Upper lobe of left lung (tissue), 6 donors: ENCODE measurements around the gene PSENEN. TPM values are rescaled to one million over a fixed set of nuclear protein-coding genes. Genes with fewer than 3 reads are reported as not detected.

Experiments used
- ATAC-seq, 2 donors: fragments of 200-7000 bp; cut with Tn5 transposase; one replicate each; pipeline ENCODE4 v1.9.1; 2022; ENCODE audit warnings: mild to moderate bottlenecking in 2 of 2, moderate library complexity in 2 of 2; ENCODE audit not compliant: low FRiP score in 2 of 2
- DNase-seq, 2 donors: peaks; one replicate each; pipeline ENCODE4 v3.0.0-alpha.2; 2019 to 2020
- H3K27ac ChIP-seq, 4 donors: fragments of 200-600 bp; sonication (generic); one replicate each; pipeline ENCODE4 v1.5.1; 2016 to 2019
- H3K27me3 ChIP-seq, 4 donors: fragments of 200-600 bp; sonication (generic); one replicate each; pipeline ENCODE4 v1.5.1; 2017 to 2019
- H3K36me3 ChIP-seq, 4 donors: fragments of 200-600 bp; sonication (generic); one replicate each; pipeline ENCODE4 v1.5.1; 2016 to 2019
- H3K4me1 ChIP-seq, 4 donors: fragments of 200-600 bp; sonication (generic); one replicate each; pipeline ENCODE4 v1.5.1; 2018 to 2019
- H3K4me3 ChIP-seq, 4 donors: fragments of 200-600 bp; sonication (generic); one replicate each; pipeline ENCODE4 v1.5.1; 2017 to 2019; ENCODE audit warnings: mild to moderate bottlenecking in 2 of 4, moderate library complexity in 1 of 4
- H3K9me3 ChIP-seq, 4 donors: fragments of 200-600 bp; sonication (generic); one replicate each; pipeline ENCODE4 v1.5.1; 2018 to 2019
- EP300 ChIP-seq, 4 donors: sonication (generic); formaldehyde crosslinking; IDR thresholded peaks; one replicate each; pipeline ENCODE4 v1.5.1; 2017; ENCODE audit warnings: antibody characterized with exemption in 4 of 4, control low read depth in 2 of 4
- POLR2A ChIP-seq, 4 donors: fragments of 450-650 bp; IDR thresholded peaks; one replicate each; pipeline ENCODE4 v1.5.1; 2016 to 2017; ENCODE audit warnings: antibody characterized with exemption in 4 of 4, mild to moderate bottlenecking in 2 of 4
- POLR2AphosphoS5 ChIP-seq, 2 donors: sonication (generic); formaldehyde crosslinking; IDR thresholded peaks; one replicate each; pipeline ENCODE4 v1.5.1; 2017; ENCODE audit warnings: antibody characterized with exemption in 2 of 2
- WGBS, 2 donors: methylation state at CpG; one replicate each; pipeline ENCODE4 v1.1.5; 2017 to 2018; 5-methylcytosine and 5-hydroxymethylcytosine counted together
- total RNA-seq, 6 donors: library from RNA; depleted of rRNA in 4 of 6; stranded (reverse); fragments of >200 nt in 4 of 6; gene quantifications; one replicate each; pipeline versions ENCODE4 v1.1.0 to v1.2.1, GENCODE V29; 2016 to 2021
- TF ChIP-seq, protein P1 (sequence below), 6 experiments: fragments of 450-650 bp in 4 of 6; fragments of 200-600 bp in 2 of 6; sonication (generic) in 2 of 6; IDR thresholded peaks; one replicate each; pipeline ENCODE4 v1.5.1; 2016 to 2019; ENCODE audit warnings: antibody characterized with exemption in 6 of 6
- donor health status: DM: no; HTN: no; CAD: no; lungs with moderate emphysema.
- donor health status: DM: no; HTN: yes; CAD: no; lungs with severe emphysema.

Gene PSENEN
- total RNA-seq, 6 donors from 2014 or later: 43.4 to 60.9 (median 54.5) TPM

DNA sequence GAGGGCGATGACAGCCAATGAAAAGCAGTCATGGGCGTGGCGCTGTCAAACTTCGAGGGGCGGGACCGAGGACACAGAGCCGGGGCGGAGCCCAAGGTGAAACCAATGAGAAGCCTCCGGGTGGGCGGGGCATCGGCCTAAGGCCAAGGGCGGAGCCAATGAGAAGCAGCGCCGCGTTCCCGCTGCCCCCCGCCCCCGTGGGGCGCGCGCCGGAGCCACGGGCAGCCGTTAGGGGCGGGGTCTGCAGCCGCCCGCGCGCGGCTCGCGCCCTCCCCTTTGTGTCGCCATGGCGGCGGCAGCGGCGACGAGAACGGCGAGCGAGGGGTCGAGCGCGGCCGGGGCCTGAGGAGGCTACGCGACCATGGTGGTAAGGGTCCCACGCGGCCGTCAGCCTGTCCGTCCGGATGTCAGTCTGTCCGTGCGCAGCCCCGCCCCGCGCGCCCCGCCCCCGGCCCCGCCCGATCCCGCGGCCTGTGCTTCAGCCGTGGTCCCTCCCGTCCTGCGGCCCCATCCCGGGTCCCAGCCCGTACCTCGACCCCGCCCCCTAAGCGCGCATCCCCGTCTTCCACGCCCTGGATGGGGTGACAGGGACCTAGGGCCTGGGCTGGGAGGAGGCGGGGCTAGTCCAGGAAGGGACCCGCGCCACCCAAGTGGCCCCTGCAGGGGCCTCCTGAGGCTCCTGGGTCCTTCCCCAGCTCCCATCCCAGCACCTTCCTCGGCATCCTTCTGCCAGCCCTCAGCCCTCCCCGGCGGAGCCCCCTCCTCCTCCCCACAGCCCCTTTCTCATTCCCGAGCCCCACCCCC lies 30.0 kb downstream of the PSENEN start, which contains the start of gene ARHGAP33:
TSS of gene ARHGAP33 (plus strand) at position 267 of the 804 bp plus-strand sequence. CDS start at position 362, 95 bp downstream.
- ATAC-seq (peak; percentile 98 to 99), DNase-seq (peak; percentile 99)
- Histone ChIP-seq H3K4me1 (peaks cover 10 to 20% (median 14%) of the 10 kb centered on the region in 4 donors), H3K27me3 (no peaks in the 10 kb centered on the region), H3K36me3 (peaks cover 0 to 13% (median 8%) of the 10 kb centered on the region in 4 donors), H3K4me3 (peak within 1 kb of the TSS; percentile 95 to 99 (median 96)), H3K27ac (peak within 1 kb of the TSS in 2 of 4 donors; percentile 55 to 78), H3K9me3 (no peaks in the 10 kb centered on the region)
- 1 to 2% methylated on average over 35 to 43 of the region's 82 CpGs for WGBS, 2 donors
- TF ChIP-seq, protein P1, sequence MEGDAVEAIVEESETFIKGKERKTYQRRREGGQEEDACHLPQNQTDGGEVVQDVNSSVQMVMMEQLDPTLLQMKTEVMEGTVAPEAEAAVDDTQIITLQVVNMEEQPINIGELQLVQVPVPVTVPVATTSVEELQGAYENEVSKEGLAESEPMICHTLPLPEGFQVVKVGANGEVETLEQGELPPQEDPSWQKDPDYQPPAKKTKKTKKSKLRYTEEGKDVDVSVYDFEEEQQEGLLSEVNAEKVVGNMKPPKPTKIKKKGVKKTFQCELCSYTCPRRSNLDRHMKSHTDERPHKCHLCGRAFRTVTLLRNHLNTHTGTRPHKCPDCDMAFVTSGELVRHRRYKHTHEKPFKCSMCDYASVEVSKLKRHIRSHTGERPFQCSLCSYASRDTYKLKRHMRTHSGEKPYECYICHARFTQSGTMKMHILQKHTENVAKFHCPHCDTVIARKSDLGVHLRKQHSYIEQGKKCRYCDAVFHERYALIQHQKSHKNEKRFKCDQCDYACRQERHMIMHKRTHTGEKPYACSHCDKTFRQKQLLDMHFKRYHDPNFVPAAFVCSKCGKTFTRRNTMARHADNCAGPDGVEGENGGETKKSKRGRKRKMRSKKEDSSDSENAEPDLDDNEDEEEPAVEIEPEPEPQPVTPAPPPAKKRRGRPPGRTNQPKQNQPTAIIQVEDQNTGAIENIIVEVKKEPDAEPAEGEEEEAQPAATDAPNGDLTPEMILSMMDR (IDR thresholded peaks at IDR 0.05): no peak
- TF ChIP-seq EP300 (IDR thresholded peaks at IDR 0.05): no peak
- no peak for TF ChIP-seq POLR2AphosphoS5 (IDR thresholded peaks at IDR 0.05)
- no peak for TF ChIP-seq POLR2A (IDR thresholded peaks at IDR 0.05)

DNA sequence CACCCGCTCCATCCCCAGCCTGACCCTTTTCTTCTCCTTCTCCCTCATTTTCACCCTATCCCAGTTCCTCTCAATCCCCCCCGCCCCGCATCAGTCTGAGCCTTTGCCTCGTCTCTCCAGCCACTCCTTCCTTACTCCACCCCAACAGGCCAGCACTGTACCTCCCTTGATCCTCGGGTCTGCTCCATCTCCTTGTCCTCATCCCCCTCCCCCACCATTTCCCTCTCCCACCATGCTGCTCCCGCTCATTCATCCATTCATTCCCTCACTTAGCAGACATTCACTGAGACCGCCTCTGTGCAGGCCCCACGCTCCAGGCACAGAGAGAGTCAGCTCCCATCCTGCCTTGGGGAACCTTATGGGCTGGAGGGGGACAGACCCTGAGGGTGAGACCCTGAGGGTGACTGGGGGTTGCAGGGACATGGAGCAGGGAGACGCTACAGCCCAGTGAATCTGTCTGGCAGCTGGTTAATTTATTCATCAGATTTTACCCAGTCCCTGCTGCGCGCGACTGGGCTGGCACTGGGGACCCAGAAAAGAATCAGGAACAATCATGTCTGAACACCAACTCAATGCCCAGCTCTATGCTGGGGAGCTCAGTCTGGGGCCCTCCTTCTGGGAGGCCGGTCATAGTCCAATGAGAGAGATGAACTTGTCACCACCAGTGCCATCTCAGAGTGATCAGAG lies 30.8 kb downstream of the PSENEN start:
- no peak for TF ChIP-seq POLR2A (IDR thresholded peaks at IDR 0.05)
- TF ChIP-seq, protein P1 (IDR thresholded peaks at IDR 0.05): no peak
- TF ChIP-seq EP300 (IDR thresholded peaks at IDR 0.05): no peak
- no peak for TF ChIP-seq POLR2AphosphoS5 (IDR thresholded peaks at IDR 0.05)
- H3K27me3 ChIP-seq: no peaks in the 10 kb centered on the region
- peaks cover 10 to 20% (median 14%) of the 10 kb centered on the region in 4 donors for H3K4me1 ChIP-seq
- H3K4me3 ChIP-seq: peak overlapping the region in 3 of 4 donors; percentile 95 to 98 (median 95)
- 62 to 69% methylated on average over 12 to 13 of the region's 13 CpGs for WGBS, 2 donors
- peaks cover 0 to 21% (median 12%) of the 10 kb centered on the region in 4 donors for H3K36me3 ChIP-seq
- H3K9me3 ChIP-seq: no peaks in the 10 kb centered on the region
- no peak for DNase-seq
- peak overlapping the region in 2 of 4 donors; percentile 55 to 78 for H3K27ac ChIP-seq
- ATAC-seq: no peak

DNA sequence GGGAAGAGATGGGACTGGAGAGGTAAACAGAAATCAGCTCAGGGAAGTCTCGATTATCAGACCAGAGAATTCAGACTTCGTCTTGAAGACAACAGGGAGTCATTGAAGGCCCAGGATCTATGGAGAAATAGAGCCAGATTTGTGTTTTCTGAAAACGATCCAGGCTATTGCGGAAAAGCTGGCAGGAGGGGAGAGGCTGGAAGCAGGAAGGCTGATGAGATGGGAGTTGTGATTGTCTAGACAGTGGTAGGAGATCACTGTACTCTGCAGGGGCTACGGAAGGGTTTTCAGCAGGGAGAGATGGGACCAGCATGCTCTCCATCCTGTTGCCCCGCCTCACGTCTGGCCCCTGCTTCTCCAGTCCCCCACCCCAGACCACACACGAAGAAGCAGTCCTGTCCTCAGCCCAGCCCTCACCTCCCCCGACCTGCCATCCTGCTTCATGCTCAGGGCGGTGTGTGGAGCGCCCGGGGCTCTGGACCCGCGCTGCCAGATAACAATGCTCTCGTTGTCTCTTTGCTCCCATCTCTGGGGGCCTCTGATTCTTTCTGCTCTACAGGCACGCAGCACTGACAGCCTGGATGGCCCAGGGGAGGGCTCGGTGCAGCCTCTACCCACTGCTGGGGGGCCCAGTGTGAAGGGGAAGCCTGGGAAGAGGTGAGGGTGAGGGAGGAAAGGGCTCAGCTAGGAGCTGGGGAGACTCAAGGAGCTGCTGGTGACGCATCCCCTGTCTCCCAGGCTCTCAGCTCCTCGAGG lies 31.8 kb downstream of the PSENEN start:
- Histone ChIP-seq H3K27ac (no peak overlapping the region), H3K4me1 (peaks cover 10 to 20% (median 14%) of the 10 kb centered on the region in 4 donors), H3K9me3 (no peaks in the 10 kb centered on the region), H3K27me3 (no peaks in the 10 kb centered on the region), H3K36me3 (peaks cover 0 to 26% (median 15%) of the 10 kb centered on the region in 4 donors), H3K4me3 (no peak overlapping the region)
- WGBS, 2 donors: 67 to 80% methylated on average over 17 to 19 of the region's 19 CpGs
- no peak for DNase-seq
- TF ChIP-seq EP300 (IDR thresholded peaks at IDR 0.05) (no peak), POLR2A (IDR thresholded peaks at IDR 0.05) (no peak), POLR2AphosphoS5 (IDR thresholded peaks at IDR 0.05) (no peak)
- TF ChIP-seq, protein P1 (IDR thresholded peaks at IDR 0.05): no peak
- no peak for ATAC-seq

DNA sequence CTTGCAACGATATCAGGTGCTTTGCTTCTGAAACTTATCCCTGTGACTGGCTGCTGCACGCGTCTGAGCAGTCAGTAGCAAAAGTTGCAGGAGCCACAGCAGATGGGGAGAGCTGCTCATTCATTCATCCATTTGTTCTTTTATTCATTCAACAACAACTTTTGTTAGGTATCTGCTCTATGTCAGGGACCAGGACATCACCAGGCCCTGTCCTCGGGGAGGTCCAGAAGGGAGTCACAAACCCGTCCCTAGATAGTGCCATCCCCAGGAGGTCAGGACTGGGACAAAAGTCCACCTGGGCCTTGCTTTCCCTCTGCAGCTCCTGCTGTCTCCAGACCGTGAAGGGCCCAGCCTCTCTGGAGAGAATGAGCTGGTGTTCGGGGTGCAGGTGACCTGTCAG lies 32.5 kb downstream of the PSENEN start:
- TF ChIP-seq POLR2A (IDR thresholded peaks at IDR 0.05) (no peak), EP300 (IDR thresholded peaks at IDR 0.05) (no peak), POLR2AphosphoS5 (IDR thresholded peaks at IDR 0.05) (no peak)
- TF ChIP-seq, protein P1 (IDR thresholded peaks at IDR 0.05): no peak
- WGBS, 2 donors: 83 to 95% methylated on average over 7 of the region's 7 CpGs
- no peaks in the 10 kb centered on the region for H3K27me3 ChIP-seq
- no peak overlapping the region for H3K27ac ChIP-seq
- DNase-seq (no peak), ATAC-seq (no peak)
- H3K4me1 ChIP-seq: peaks cover 10 to 20% (median 14%) of the 10 kb centered on the region in 4 donors
- no peaks in the 10 kb centered on the region for H3K9me3 ChIP-seq
- no peak overlapping the region for H3K4me3 ChIP-seq
- H3K36me3 ChIP-seq: peaks cover 0 to 30% (median 18%) of the 10 kb centered on the region in 4 donors
